Stimulated activated naive CD8-positive, alpha-beta T cell treated with anti-CD3 and anti-CD28 coated beads, Interleukin-15, Interleukin-2, amounts not matched to agents 100 ng/mL and 50 ng/mL, for 24 hours (primary cell): ENCODE data around the gene SCP2.

Experiments used
- H3K27ac Mint-ChIP-seq: one replicate; pipeline ENCODE4 v1.8.0; 2021; ENCODE audit warnings: mild to moderate bottlenecking, mixed read lengths
- H3K27me3 Mint-ChIP-seq: one replicate; pipeline ENCODE4 v1.8.0; 2021; ENCODE audit warnings: mixed read lengths
- H3K36me3 Mint-ChIP-seq: one replicate; pipeline ENCODE4 v1.8.0; 2021; ENCODE audit warnings: low read depth, mixed read lengths
- H3K4me1 Mint-ChIP-seq: one replicate; pipeline ENCODE4 v1.8.0; 2021; ENCODE audit warnings: low read depth, mixed read lengths
- H3K4me3 Mint-ChIP-seq: one replicate; pipeline ENCODE4 v1.8.0; 2021; ENCODE audit warnings: mild to moderate bottlenecking, mixed read lengths
- H3K9me3 Mint-ChIP-seq: one replicate; pipeline ENCODE4 v1.8.0; 2021; ENCODE audit warnings: mixed read lengths

The SCP2 gene

GRCh38 chr1:52913014-52913413 lies 14.1 kb upstream of the SCP2 start:
- Mint-ChIP-seq H3K27ac (no peak overlapping the region), H3K36me3 (peaks cover 3% of the 10 kb centered on the region), H3K4me1 (no peaks in the 10 kb centered on the region), H3K4me3 (no peak overlapping the region), H3K9me3 (no peaks in the 10 kb centered on the region), H3K27me3 (no peaks in the 10 kb centered on the region)

GRCh38 chr1:52913537-52913936 lies 13.5 kb upstream of the SCP2 start:
- no peak overlapping the region for H3K4me3 Mint-ChIP-seq
- no peak overlapping the region for H3K27ac Mint-ChIP-seq
- no peaks in the 10 kb centered on the region for H3K27me3 Mint-ChIP-seq
- H3K36me3 Mint-ChIP-seq, result peaks cover 3% of the 10 kb centered on the region
- H3K4me1 Mint-ChIP-seq, result no peaks in the 10 kb centered on the region
- H3K9me3 Mint-ChIP-seq, result no peaks in the 10 kb centered on the region

GRCh38 chr1:52914463-52914862 lies 12.6 kb upstream of the SCP2 start:
- Mint-ChIP-seq H3K4me3 (no peak overlapping the region), H3K4me1 (peaks cover 3% of the 10 kb centered on the region), H3K27me3 (no peaks in the 10 kb centered on the region), H3K9me3 (no peaks in the 10 kb centered on the region), H3K36me3 (peaks cover 3% of the 10 kb centered on the region), H3K27ac (no peak overlapping the region)

- H3K9me3 Mint-ChIP-seq, result no peaks in the 10 kb centered on the region
These were observed 11.7 kb upstream of the SCP2 start for GRCh38 chr1:52915211-52915854.

GRCh38 chr1:52915855-52916220 lies 11.2 kb upstream of the SCP2 start:
- H3K9me3 Mint-ChIP-seq, result no peaks in the 10 kb centered on the region
- peaks cover 3% of the 10 kb centered on the region for H3K36me3 Mint-ChIP-seq
- H3K27me3 Mint-ChIP-seq, result no peaks in the 10 kb centered on the region
- H3K27ac Mint-ChIP-seq, result no peak overlapping the region
- H3K4me3 Mint-ChIP-seq, result no peak overlapping the region
- H3K4me1 Mint-ChIP-seq, result peaks cover 16% of the 10 kb centered on the region

More at GRCh38 chr1:52915211-52915854, 11.7 kb upstream of the SCP2 start:
- no peak overlapping the region for H3K27ac Mint-ChIP-seq
- no peaks in the 10 kb centered on the region for H3K27me3 Mint-ChIP-seq
- H3K36me3 Mint-ChIP-seq, result peaks cover 3% of the 10 kb centered on the region
- H3K4me1 Mint-ChIP-seq, result peaks cover 11% of the 10 kb centered on the region
- H3K4me3 Mint-ChIP-seq, result no peak overlapping the region

- Mint-ChIP-seq H3K9me3 (no peaks in the 10 kb centered on the region), H3K36me3 (peaks cover 3% of the 10 kb centered on the region), H3K4me1 (peaks cover 18% of the 10 kb centered on the region)
These were observed 10.7 kb upstream of the SCP2 start for GRCh38 chr1:52916241-52916975.

GRCh38 chr1:52917156-52917555 lies 9.9 kb upstream of the SCP2 start:
- no peak overlapping the region for H3K27ac Mint-ChIP-seq
- H3K4me3 Mint-ChIP-seq, result no peak overlapping the region
- H3K4me1 Mint-ChIP-seq, result peaks cover 23% of the 10 kb centered on the region
- H3K9me3 Mint-ChIP-seq, result no peaks in the 10 kb centered on the region
- peaks cover 3% of the 10 kb centered on the region for H3K36me3 Mint-ChIP-seq
- no peaks in the 10 kb centered on the region for H3K27me3 Mint-ChIP-seq

More at GRCh38 chr1:52916241-52916975, 10.7 kb upstream of the SCP2 start:
- Mint-ChIP-seq H3K27ac (no peak overlapping the region), H3K4me3 (no peak overlapping the region), H3K27me3 (no peaks in the 10 kb centered on the region)

- Mint-ChIP-seq H3K4me3 (no peak overlapping the region), H3K27me3 (no peaks in the 10 kb centered on the region), H3K27ac (no peak overlapping the region), H3K4me1 (peaks cover 25% of the 10 kb centered on the region), H3K36me3 (peaks cover 3% of the 10 kb centered on the region), H3K9me3 (no peaks in the 10 kb centered on the region)
These were observed 9.5 kb upstream of the SCP2 start for GRCh38 chr1:52917581-52917980.

- Mint-ChIP-seq H3K27me3 (no peaks in the 10 kb centered on the region), H3K27ac (no peak overlapping the region), H3K4me1 (peaks cover 26% of the 10 kb centered on the region), H3K36me3 (peaks cover 2% of the 10 kb centered on the region), H3K9me3 (no peaks in the 10 kb centered on the region), H3K4me3 (no peak overlapping the region)
These were observed 8.9 kb upstream of the SCP2 start for GRCh38 chr1:52918201-52918600.

- Mint-ChIP-seq H3K27me3 (no peaks in the 10 kb centered on the region), H3K4me3 (no peak overlapping the region), H3K27ac (peak overlapping the region; percentile 65), H3K9me3 (no peaks in the 10 kb centered on the region), H3K4me1 (peaks cover 26% of the 10 kb centered on the region), H3K36me3 (no peaks in the 10 kb centered on the region)
These were observed 7.9 kb upstream of the SCP2 start for GRCh38 chr1:52919051-52919722.

GRCh38 chr1:52919723-52920483 lies 7.2 kb upstream of the SCP2 start:
- H3K4me1 Mint-ChIP-seq, result peaks cover 26% of the 10 kb centered on the region
- H3K27ac Mint-ChIP-seq, result peak overlapping the region; percentile 65
- no peaks in the 10 kb centered on the region for H3K9me3 Mint-ChIP-seq
- no peaks in the 10 kb centered on the region for H3K36me3 Mint-ChIP-seq
- no peaks in the 10 kb centered on the region for H3K27me3 Mint-ChIP-seq
- peak overlapping the region; percentile 35 for H3K4me3 Mint-ChIP-seq

GRCh38 chr1:52920791-52921291 lies 6.2 kb upstream of the SCP2 start:
- Mint-ChIP-seq H3K4me3 (peak overlapping the region; percentile 86), H3K9me3 (no peaks in the 10 kb centered on the region), H3K36me3 (no peaks in the 10 kb centered on the region), H3K4me1 (peaks cover 26% of the 10 kb centered on the region), H3K27me3 (no peaks in the 10 kb centered on the region), H3K27ac (no peak overlapping the region)

- H3K27ac Mint-ChIP-seq, result no peak overlapping the region
- H3K4me3 Mint-ChIP-seq, result no peak overlapping the region
- no peaks in the 10 kb centered on the region for H3K9me3 Mint-ChIP-seq
- H3K36me3 Mint-ChIP-seq, result no peaks in the 10 kb centered on the region
- peaks cover 11% of the 10 kb centered on the region for H3K27me3 Mint-ChIP-seq
- peaks cover 30% of the 10 kb centered on the region for H3K4me1 Mint-ChIP-seq
These were observed 1.5 kb upstream of the SCP2 start for GRCh38 chr1:52925571-52926005.

- Mint-ChIP-seq H3K9me3 (no peaks in the 10 kb centered on the region), H3K27me3 (peaks cover 11% of the 10 kb centered on the region), H3K4me1 (peaks cover 23% of the 10 kb centered on the region), H3K4me3 (peak overlapping the region; percentile 85), H3K27ac (peak overlapping the region; percentile 45), H3K36me3 (no peaks in the 10 kb centered on the region)
These were observed 238 bp upstream of the SCP2 start for GRCh38 chr1:52926864-52927211.
